AG04450 (cell line): ENCODE measurements around the gene SLF2. TPM values are rescaled to one million over a fixed set of nuclear protein-coding genes. Genes with fewer than 3 reads are reported as not detected.

ENCODE experiments used
- CTCF ChIA-PET: fragments of 300-600, 350-600 bp; formaldehyde crosslinking; extraction: SDS; loops from one replicate; lab custom pipeline; 2022; ENCODE audit warnings: antibody characterized with exemption, inconsistent platforms; lab: Charles Lee
- POLR2A ChIA-PET: fragments of 350-600 bp; formaldehyde crosslinking; extraction: SDS; loops from one replicate; lab custom pipeline; 2021; ENCODE audit warnings: antibody characterized with exemption, inconsistent platforms; lab: Yijun Ruan, JAX
- DNase-seq: peaks from one replicate; pipeline ENCODE4 v3.0.0-alpha.2; 2011; ENCODE audit warnings: low read depth, low spot score
- H3K27ac ChIP-seq: one replicate; pipeline ENCODE4 v1.5.1; 2012; ENCODE audit warnings: low read depth, low read length, control low read depth
- H3K27me3 ChIP-seq: one replicate; pipeline ENCODE4 v1.6.0; 2012; ENCODE audit warnings: low read length; ENCODE audit not compliant: control insufficient read depth, insufficient read depth
- H3K4me3 ChIP-seq: 2 replicates; pipeline ENCODE4 v1.5.1; 2011; ENCODE audit warnings: mild to moderate bottlenecking, low read depth, low read length, control low read depth
- H3K9me3 ChIP-seq: 2 replicates; pipeline ENCODE4 v1.5.1; 2012; ENCODE audit warnings: low read length; ENCODE audit not compliant: control insufficient read depth, insufficient read depth
- polyA plus RNA-seq: library from polyadenylated mRNA; depleted of rRNA; stranded (reverse); fragments of >200 nt; gene quantifications from 2 replicates; pipeline ENCODE4 v1.2.3, GENCODE V29; 2011
- TF ChIP-seq, protein P1 (sequence below): IDR thresholded peaks from 2 replicates; pipeline ENCODE4 v1.5.1; 2011; ENCODE audit warnings: low read depth, low read length, control low read depth, inconsistent platforms

Gene SLF2
- polyA plus RNA-seq, 1 experiment = 19.0 TPM

- TF ChIP-seq, protein P1, sequence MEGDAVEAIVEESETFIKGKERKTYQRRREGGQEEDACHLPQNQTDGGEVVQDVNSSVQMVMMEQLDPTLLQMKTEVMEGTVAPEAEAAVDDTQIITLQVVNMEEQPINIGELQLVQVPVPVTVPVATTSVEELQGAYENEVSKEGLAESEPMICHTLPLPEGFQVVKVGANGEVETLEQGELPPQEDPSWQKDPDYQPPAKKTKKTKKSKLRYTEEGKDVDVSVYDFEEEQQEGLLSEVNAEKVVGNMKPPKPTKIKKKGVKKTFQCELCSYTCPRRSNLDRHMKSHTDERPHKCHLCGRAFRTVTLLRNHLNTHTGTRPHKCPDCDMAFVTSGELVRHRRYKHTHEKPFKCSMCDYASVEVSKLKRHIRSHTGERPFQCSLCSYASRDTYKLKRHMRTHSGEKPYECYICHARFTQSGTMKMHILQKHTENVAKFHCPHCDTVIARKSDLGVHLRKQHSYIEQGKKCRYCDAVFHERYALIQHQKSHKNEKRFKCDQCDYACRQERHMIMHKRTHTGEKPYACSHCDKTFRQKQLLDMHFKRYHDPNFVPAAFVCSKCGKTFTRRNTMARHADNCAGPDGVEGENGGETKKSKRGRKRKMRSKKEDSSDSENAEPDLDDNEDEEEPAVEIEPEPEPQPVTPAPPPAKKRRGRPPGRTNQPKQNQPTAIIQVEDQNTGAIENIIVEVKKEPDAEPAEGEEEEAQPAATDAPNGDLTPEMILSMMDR = no peak
- ChIA-PET CTCF (interaction anchor here (1.4 kb wide), 1 partner anchor 42 kb away, joined by 3 read pairs; the partner anchor contains the start of gene SEMA4G), POLR2A (no interaction called here)
- Histone ChIP-seq H3K9me3 (no peaks in the 10 kb centered on the region), H3K4me3 (no peak overlapping the region), H3K27me3 (no peaks in the 10 kb centered on the region), H3K27ac (no peak overlapping the region)
- DNase-seq = no peak
These were observed 14.5 kb downstream of the SLF2 start for GRCh38 chr10:100927266-100927665.

DNA sequence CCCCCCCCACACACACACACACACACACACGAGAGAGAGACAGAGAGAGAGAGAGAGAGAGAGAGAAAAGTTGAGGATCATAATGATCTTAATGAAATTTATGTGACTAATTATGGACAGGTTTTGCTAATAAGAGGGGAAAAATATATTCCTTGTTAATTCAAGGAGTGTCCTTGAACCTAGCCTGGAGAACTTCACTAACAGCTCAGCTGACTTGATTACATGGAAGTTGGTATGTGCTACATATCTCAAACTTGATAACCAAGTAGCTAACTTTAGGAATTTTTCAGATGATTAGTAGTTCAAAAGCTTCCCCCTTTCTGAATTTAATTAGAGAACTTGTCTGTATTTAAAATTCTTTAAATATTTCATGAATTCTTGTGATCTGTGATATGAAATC lies 15.3 kb downstream of the SLF2 start:
- Histone ChIP-seq H3K27ac (no peak overlapping the region), H3K4me3 (no peak overlapping the region), H3K9me3 (no peaks in the 10 kb centered on the region), H3K27me3 (no peaks in the 10 kb centered on the region)
- CTCF ChIA-PET = no interaction called here
- TF ChIP-seq, protein P1 = no peak
- DNase-seq = no peak
- POLR2A ChIA-PET = interaction anchor here (1.1 kb wide), 1 partner anchor 15 kb away, joined by 6 read pairs; the partner anchor contains the start of gene SLF2

GRCh38 chr10:100930368-100930767 lies 17.6 kb downstream of the SLF2 start:
- Histone ChIP-seq H3K9me3 (no peaks in the 10 kb centered on the region), H3K27ac (no peak overlapping the region), H3K27me3 (no peaks in the 10 kb centered on the region), H3K4me3 (no peak overlapping the region)
- ChIA-PET CTCF (interaction anchor here (1.0 to 1.3 kb wide), 2 partner anchors 12 to 14 kb away, joined by 3 read pairs; no protein-coding TSS in a partner anchor), POLR2A (no interaction called here)
- TF ChIP-seq, protein P1 = peak; percentile 40
- DNase-seq = no peak

GRCh38 chr10:100934084-100934659 lies 21.4 kb downstream of the SLF2 start:
- Histone ChIP-seq H3K4me3 (no peak overlapping the region), H3K27me3 (no peaks in the 10 kb centered on the region), H3K9me3 (no peaks in the 10 kb centered on the region), H3K27ac (no peak overlapping the region)
- no peak for DNase-seq
- ChIA-PET POLR2A (no interaction called here), CTCF (interaction anchor here (0.7 to 1.6 kb wide), 6 partner anchors 11 to 31 kb away, joined by 3 to 4 read pairs (median 4); no protein-coding TSS in a partner anchor)
- TF ChIP-seq, protein P1 = peak; percentile 52

- Histone ChIP-seq H3K9me3 (no peaks in the 10 kb centered on the region), H3K27ac (peak overlapping the region; percentile 55), H3K4me3 (no peak overlapping the region), H3K27me3 (no peaks in the 10 kb centered on the region)
- TF ChIP-seq, protein P1 = no peak
- ChIA-PET POLR2A (interaction anchor here (0.7 to 1.3 kb wide), 2 partner anchors 26 to 99 kb away, joined by 3 read pairs; no protein-coding TSS in a partner anchor), CTCF (no interaction called here)
- peak; percentile 16 for DNase-seq
These were observed 27.1 kb downstream of the SLF2 start for GRCh38 chr10:100939763-100940344.
